Right ventricle myocardium superior (tissue), 1 donor: Measurements from ENCODE around the gene ASCC1. TPM values are rescaled to one million over a fixed set of nuclear protein-coding genes. Genes with fewer than 3 reads are reported as not detected.

Experiments
- ATAC-seq: fragments of 200-7000 bp; cut with Tn5 transposase; one replicate; pipeline ENCODE4 v1.9.1; 2020; ENCODE audit warnings: mild to moderate bottlenecking; ENCODE audit not compliant: poor library complexity
- DNase-seq: peaks from one replicate; pipeline ENCODE4 v3.0.0-alpha.2; 2020
- intact Hi-C: fragments of 100-400 bp; cut with DNase I; formaldehyde crosslinking; loops from one replicate; pipeline ENCODE4 v1.11.2; 2022
- total RNA-seq: library from RNA; stranded (reverse); fragmentation: NEBNext Ultra II Directional; extraction: Animal tissue kit (Norgen Biotek cat#: 25700); gene quantifications from one replicate; pipeline ENCODE4 v1.2.1, GENCODE V29; 2021
- donor health status: DM: no; HTN: yes; CAD: no; lungs with severe emphysema.

ASCC1 gene
- total RNA-seq, 1 donor from 2014 or later: 32.0 TPM

- ATAC-seq (no peak), DNase-seq (no peak)
- intact Hi-C loops: loop anchor here (5.0 to 10.0 kb wide), 2 partner anchors 51 to 164 kb away; partner anchors contain the start of genes ANAPC16 and ASCC1
Measured at GRCh38 chr10:72053690-72054089, 162.4 kb downstream of the ASCC1 start.

GRCh38 chr10:72050873-72051272 lies 165.2 kb downstream of the ASCC1 start:
- ATAC-seq (peak; percentile 40), DNase-seq (no peak)
- intact Hi-C loops: loop anchor here (5.0 to 10.0 kb wide), 2 partner anchors 54 to 166 kb away; partner anchors contain the start of genes ANAPC16 and ASCC1

GRCh38 chr10:72049969-72050781 lies 165.9 kb downstream of the ASCC1 start:
- no peak for DNase-seq
- ATAC-seq: no peak
- intact Hi-C loops: loop anchor here (5.0 to 10.0 kb wide), 3 partner anchors 55 to 285 kb away; partner anchors contain the start of genes ANAPC16 and ASCC1

GRCh38 chr10:72049472-72049871 lies 166.6 kb downstream of the ASCC1 start:
- ATAC-seq (no peak), DNase-seq (no peak)
- intact Hi-C loops: loop anchor here (10.0 kb wide), 1 partner anchor 285 kb away; no protein-coding TSS in a partner anchor

GRCh38 chr10:72048450-72049124 lies 167.5 kb downstream of the ASCC1 start:
- ATAC-seq (peak; percentile 87), DNase-seq (peak; percentile 93)
- intact Hi-C loops: loop anchor here (1.0 to 10.0 kb wide), 2 partner anchors 90 to 286 kb away; no protein-coding TSS in a partner anchor

Other genes with a start within 250 kb of the ASCC1 start
- gene SPOCK2, start 127.7 kb downstream of the ASCC1 start, total RNA-seq: 9.6 TPM
- 242 TPM for gene ANAPC16, start 264 bp downstream of the ASCC1 start, total RNA-seq
- 54.8 TPM for gene DDIT4, start 57.6 kb upstream of the ASCC1 start, total RNA-seq
- gene DNAJB12, start 138.6 kb upstream of the ASCC1 start, total RNA-seq: 26.1 TPM